ENCODE results near the gene CELF4.

DNA sequence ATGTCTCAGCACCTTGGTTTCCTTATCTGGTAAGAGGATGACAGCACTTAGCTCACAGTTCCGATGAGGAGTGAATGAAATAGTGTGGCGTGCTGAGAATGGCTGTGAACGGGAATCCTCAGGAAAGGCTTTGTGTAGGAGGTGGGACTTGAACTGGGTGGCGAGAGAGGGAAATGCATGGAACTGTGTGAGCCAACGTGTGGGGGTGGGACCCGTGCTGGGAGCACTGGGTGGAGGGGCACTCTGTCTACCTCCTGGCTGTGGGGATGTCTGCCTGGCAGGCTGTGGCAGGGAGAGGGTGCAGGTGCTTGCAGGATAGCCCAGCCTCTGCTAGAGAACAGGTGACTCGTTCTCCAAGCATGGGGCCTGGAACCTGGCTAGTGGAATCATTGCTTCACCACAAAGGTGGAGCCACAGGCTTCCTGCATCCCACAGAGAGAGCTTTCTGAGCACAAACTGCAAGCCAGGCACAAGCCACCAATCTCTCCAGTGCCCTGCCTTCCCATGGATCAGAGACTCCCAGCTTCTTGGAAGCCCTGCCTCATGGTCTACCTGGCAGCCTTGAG, 145.2 kb downstream of the CELF4 start:
- TF ChIP-seq, protein P1, sequence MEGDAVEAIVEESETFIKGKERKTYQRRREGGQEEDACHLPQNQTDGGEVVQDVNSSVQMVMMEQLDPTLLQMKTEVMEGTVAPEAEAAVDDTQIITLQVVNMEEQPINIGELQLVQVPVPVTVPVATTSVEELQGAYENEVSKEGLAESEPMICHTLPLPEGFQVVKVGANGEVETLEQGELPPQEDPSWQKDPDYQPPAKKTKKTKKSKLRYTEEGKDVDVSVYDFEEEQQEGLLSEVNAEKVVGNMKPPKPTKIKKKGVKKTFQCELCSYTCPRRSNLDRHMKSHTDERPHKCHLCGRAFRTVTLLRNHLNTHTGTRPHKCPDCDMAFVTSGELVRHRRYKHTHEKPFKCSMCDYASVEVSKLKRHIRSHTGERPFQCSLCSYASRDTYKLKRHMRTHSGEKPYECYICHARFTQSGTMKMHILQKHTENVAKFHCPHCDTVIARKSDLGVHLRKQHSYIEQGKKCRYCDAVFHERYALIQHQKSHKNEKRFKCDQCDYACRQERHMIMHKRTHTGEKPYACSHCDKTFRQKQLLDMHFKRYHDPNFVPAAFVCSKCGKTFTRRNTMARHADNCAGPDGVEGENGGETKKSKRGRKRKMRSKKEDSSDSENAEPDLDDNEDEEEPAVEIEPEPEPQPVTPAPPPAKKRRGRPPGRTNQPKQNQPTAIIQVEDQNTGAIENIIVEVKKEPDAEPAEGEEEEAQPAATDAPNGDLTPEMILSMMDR (optimal IDR thresholded peaks at IDR 0.05 in 1 of 3, IDR thresholded peaks at IDR 0.05 in 1 of 3, conservative IDR thresholded peaks at IDR 0.05 in 1 of 3; ENCODE audit: extremely low read depth in 1 of 3, insufficient read depth in 2 of 3, low read length in 3 of 3) = no peak
- no peak for TF ChIP-seq EZH2 (IDR thresholded peaks at IDR 0.05; ENCODE audit: low read length)

Measured in keratinocyte (primary cell).